Activated CD8-positive, alpha-beta T cell treated with anti-CD3 and anti-CD28 coated beads, Interleukin-2, amount 10 ng/mL, durations not matched to agents 7 days and 5 days (primary cell): Measurements from ENCODE around the gene RAPGEF2. TPM values are rescaled to one million over a fixed set of nuclear protein-coding genes. Genes with fewer than 3 reads are reported as not detected.

ENCODE experiments used
- ATAC-seq: fragments of 150-1000 bp; cut with Tn5 transposase; one replicate; pipeline ENCODE4 v1.10.0; 2021; ENCODE audit warnings: moderate library complexity
- CTCF ChIA-PET: fragments of 350-600 bp; sonication (Branson Sonifier 250); formaldehyde crosslinking; loops from one replicate; lab custom pipeline; 2021; ENCODE audit warnings: antibody characterized with exemption; lab: Charles Lee
- POLR2A ChIA-PET: fragments of 350-600 bp; sonication (Branson Sonifier 250); formaldehyde crosslinking; loops from one replicate; lab custom pipeline; 2021; ENCODE audit warnings: antibody characterized with exemption; lab: Charles Lee
- DNase-seq: peaks from one replicate; pipeline ENCODE4 v3.0.0-alpha.2; 2020
- H3K27ac Mint-ChIP-seq: one replicate; pipeline ENCODE4 v1.8.0; 2021; ENCODE audit warnings: mild to moderate bottlenecking, mixed read lengths
- H3K27me3 Mint-ChIP-seq: one replicate; pipeline ENCODE4 v1.8.0; 2021; ENCODE audit warnings: low read depth, mixed read lengths
- H3K36me3 Mint-ChIP-seq: one replicate; pipeline ENCODE4 v1.8.0; 2021; ENCODE audit warnings: low read depth, mixed read lengths
- H3K4me1 Mint-ChIP-seq: one replicate; pipeline ENCODE4 v1.8.0; 2021; ENCODE audit warnings: low read depth, mixed read lengths
- H3K4me3 Mint-ChIP-seq: one replicate; pipeline ENCODE4 v1.8.0; 2021; ENCODE audit warnings: mild to moderate bottlenecking, mixed read lengths
- H3K9me3 Mint-ChIP-seq: one replicate; pipeline ENCODE4 v1.8.0; 2022; ENCODE audit warnings: mixed read lengths; ENCODE audit not compliant: insufficient read depth
- total RNA-seq, 2 experiments: library from RNA; stranded (reverse); gene quantifications; one replicate each; pipeline ENCODE4 v1.2.3, GENCODE V29; 2021

Gene RAPGEF2
- total RNA-seq, 2 experiments from 2014 or later, result 10.4 to 12.2 TPM

DNA sequence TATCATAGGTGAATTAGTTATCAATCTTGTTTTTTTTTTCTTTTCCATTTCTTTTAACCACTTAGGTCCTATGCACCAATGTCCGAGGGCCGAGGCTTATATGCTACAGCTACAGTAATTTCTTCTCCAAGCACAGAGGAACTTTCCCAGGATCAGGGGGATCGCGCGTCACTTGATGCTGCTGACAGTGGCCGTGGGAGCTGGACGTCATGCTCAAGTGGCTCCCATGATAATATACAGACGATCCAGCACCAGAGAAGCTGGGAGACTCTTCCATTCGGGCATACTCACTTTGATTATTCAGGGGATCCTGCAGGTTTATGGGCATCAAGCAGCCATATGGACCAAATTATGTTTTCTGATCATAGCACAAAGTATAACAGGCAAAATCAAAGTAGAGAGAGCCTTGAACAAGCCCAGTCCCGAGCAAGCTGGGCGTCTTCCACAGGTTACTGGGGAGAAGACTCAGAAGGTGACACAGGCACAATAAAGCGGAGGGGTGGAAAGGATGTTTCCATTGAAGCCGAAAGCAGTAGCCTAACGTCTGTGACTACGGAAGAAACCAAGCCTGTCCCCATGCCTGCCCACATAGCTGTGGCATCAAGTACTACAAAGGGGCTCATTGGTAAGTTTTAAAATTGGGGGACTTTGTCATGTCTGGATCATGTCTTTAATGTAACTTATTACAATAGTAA is 250.7 kb downstream of the RAPGEF2 start:
- DNase-seq, result no peak
- H3K9me3 Mint-ChIP-seq, result no peaks in the 10 kb centered on the region
- H3K27me3 Mint-ChIP-seq, result no peaks in the 10 kb centered on the region
- CTCF ChIA-PET, result no interaction called here
- no peak for ATAC-seq
- peaks cover 9% of the 10 kb centered on the region for H3K36me3 Mint-ChIP-seq
- no peak overlapping the region for H3K4me3 Mint-ChIP-seq
- no peak overlapping the region for H3K27ac Mint-ChIP-seq
- POLR2A ChIA-PET, result no interaction called here
- H3K4me1 Mint-ChIP-seq, result no peaks in the 10 kb centered on the region

DNA sequence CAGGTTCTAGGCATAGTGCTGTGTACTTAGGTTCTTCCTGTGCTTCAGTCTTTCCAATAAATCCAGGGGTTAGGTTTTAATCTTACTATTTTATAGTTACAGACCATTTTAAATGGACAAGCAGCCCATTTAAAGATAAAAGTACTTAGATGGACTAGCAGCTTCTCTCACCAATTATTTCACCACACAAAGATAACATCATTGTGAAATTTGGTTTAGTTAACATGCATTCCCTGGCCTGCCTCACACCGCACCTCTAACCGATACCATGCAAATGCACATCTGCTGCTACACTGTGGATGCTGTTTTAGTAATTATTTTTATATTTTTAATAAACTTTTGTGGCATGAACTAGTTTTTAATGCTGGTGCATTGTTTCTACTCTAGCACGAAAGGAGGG is 252.6 kb downstream of the RAPGEF2 start:
- no peaks in the 10 kb centered on the region for H3K27me3 Mint-ChIP-seq
- H3K36me3 Mint-ChIP-seq, result peaks cover 9% of the 10 kb centered on the region
- CTCF ChIA-PET, result no interaction called here

DNA sequence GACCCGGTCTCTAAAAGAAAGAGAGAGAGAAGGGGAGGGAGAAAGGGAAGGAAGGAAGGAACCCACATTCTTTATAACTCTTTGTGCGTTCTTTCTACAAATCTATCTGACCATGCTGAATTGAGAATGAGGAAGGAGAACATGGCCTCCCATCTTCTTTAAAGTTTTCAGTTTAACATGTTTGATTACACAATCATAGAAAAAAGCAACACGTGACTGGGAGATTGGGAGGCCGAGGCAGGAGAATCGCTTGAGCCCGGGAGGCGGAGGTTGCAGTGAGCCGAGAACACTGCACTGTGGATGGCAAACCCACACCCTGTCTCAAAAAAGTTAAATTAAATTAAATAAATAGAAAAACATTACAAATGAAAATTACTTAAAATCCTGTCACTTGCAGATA is 254.5 kb downstream of the RAPGEF2 start:
- Mint-ChIP-seq H3K9me3 (no peaks in the 10 kb centered on the region), H3K4me1 (no peaks in the 10 kb centered on the region), H3K27me3 (no peaks in the 10 kb centered on the region), H3K27ac (no peak overlapping the region), H3K4me3 (no peak overlapping the region), H3K36me3 (peaks cover 4% of the 10 kb centered on the region)
- ATAC-seq (no peak), DNase-seq (no peak)
- ChIA-PET POLR2A (no interaction called here), CTCF (no interaction called here)

More for the DNA sequence above, 252.6 kb downstream of the RAPGEF2 start:
- no peaks in the 10 kb centered on the region for H3K9me3 Mint-ChIP-seq
- H3K27ac Mint-ChIP-seq, result no peak overlapping the region
- H3K4me3 Mint-ChIP-seq, result no peak overlapping the region
- POLR2A ChIA-PET, result no interaction called here
- DNase-seq (no peak), ATAC-seq (no peak)
- no peaks in the 10 kb centered on the region for H3K4me1 Mint-ChIP-seq

DNA sequence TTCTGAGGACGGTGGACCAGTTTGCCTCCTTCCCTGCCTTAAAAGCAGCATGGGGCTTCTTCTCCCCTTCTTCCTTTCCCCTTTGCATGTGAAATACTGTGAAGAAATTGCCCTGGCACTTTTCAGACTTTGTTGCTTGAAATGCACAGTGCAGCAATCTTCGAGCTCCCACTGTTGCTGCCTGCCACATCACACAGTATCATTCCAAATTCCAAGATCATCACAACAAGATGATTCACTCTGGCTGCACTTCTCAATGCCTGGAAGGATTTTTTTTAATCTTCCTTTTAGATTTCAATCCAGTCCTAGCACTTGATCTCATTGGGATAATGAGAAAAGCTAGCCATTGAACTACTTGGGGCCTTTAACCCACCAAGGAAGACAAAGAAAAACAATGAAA is 255.3 kb downstream of the RAPGEF2 start:
- Mint-ChIP-seq H3K4me3 (no peak overlapping the region), H3K4me1 (no peaks in the 10 kb centered on the region), H3K27me3 (no peaks in the 10 kb centered on the region), H3K36me3 (peaks cover 4% of the 10 kb centered on the region), H3K9me3 (no peaks in the 10 kb centered on the region), H3K27ac (no peak overlapping the region)
- no peak for ATAC-seq
- DNase-seq, result no peak
- CTCF ChIA-PET, result no interaction called here
- POLR2A ChIA-PET, result no interaction called here

DNA sequence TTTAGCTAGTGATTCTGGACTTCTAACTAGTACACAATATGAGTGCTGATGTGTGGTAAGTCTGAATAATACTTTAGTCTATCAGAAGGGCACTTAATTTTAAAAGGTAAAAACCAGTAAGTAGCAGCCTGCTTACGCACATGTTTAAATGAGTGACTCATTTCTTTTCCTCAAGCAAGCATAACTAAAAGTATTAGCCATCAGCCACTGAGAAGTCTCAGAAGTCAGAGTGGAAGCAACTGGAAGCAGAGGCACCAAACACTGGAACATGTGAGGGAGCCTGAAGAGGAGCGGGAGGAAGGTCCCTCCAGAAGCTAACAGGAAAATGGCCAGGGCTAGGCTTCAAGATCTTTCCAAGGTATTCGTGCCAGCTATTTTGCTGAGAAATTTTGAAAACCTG is 257.7 kb downstream of the RAPGEF2 start:
- no peak overlapping the region for H3K27ac Mint-ChIP-seq
- POLR2A ChIA-PET, result no interaction called here
- no peaks in the 10 kb centered on the region for H3K9me3 Mint-ChIP-seq
- peaks cover 4% of the 10 kb centered on the region for H3K36me3 Mint-ChIP-seq
- ATAC-seq, result no peak
- no peak for DNase-seq
- no peak overlapping the region for H3K4me3 Mint-ChIP-seq
- no peaks in the 10 kb centered on the region for H3K27me3 Mint-ChIP-seq
- CTCF ChIA-PET, result no interaction called here
- H3K4me1 Mint-ChIP-seq, result no peaks in the 10 kb centered on the region

DNA sequence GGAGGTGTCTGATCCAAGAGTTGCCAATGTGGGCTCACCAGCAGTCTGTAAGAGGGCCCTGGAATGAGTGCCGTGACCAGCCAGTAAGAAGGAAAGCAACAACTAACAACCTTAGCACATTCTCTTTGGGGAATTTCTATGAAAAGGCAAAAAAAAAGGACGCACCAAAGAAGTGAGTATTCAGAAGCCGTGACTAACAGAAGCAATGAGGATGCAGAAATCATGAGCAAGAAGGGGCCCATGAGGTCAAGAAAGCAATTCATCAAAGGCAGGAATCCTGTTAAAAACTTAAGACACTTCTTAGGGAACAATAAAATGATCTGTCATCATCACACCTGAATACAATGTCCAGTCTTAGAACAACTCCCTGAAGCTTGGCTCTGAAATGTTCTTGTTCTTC is 260.5 kb downstream of the RAPGEF2 start:
- H3K4me1 Mint-ChIP-seq, result no peaks in the 10 kb centered on the region
- DNase-seq (no peak), ATAC-seq (no peak)
- ChIA-PET POLR2A (no interaction called here), CTCF (interaction anchor here (0.6 kb wide), 1 partner anchor 209 kb away, joined by 3 read pairs; no protein-coding TSS in a partner anchor)
- H3K4me3 Mint-ChIP-seq, result no peak overlapping the region
- H3K27me3 Mint-ChIP-seq, result no peaks in the 10 kb centered on the region
- H3K27ac Mint-ChIP-seq, result no peak overlapping the region
- H3K36me3 Mint-ChIP-seq, result no peaks in the 10 kb centered on the region
- H3K9me3 Mint-ChIP-seq, result no peaks in the 10 kb centered on the region

DNA sequence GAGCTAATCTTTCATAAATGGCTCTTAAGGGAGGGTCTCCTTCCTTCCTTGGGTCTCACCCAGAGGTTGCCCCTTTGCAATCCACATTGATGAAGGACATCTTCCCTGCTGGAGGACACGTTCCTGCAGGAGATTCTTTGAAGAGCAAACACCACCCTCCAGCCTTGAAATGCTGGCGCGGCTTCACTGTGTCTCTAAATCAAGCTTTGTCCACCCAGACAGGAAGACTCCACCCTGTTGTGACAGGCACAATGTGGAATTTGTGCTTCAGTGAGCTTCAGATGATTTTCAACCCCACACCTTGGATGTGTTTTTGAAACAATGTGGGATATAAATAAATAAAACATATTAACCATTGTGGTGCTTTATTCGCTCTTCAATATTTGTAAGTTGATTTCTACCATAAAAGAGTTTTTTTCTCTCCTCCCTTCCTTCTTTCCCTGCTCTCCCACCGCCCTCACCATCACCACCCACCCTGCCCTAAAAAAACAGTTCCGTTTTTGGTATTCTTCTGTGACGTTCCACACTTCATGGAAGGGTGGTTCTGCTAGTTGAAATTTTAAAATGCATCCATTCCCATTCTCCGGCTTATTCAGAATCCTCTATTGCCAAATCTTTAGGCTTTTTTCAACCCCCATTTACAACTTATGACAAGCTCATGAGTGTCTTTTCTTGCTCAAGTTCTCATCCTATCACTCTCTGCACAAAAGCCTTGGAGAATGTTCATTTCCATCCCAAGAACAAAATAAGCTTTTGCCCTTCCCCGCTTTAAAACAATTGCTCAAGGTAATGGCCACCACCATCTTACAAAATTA is 264.3 kb downstream of the RAPGEF2 start:
- ChIA-PET CTCF (no interaction called here), POLR2A (no interaction called here)
- no peak overlapping the region for H3K27ac Mint-ChIP-seq
- H3K4me1 Mint-ChIP-seq, result no peaks in the 10 kb centered on the region
- H3K27me3 Mint-ChIP-seq, result no peaks in the 10 kb centered on the region
- ATAC-seq, result no peak
- DNase-seq, result no peak
- H3K4me3 Mint-ChIP-seq, result no peak overlapping the region
- H3K36me3 Mint-ChIP-seq, result no peaks in the 10 kb centered on the region
- H3K9me3 Mint-ChIP-seq, result no peaks in the 10 kb centered on the region

DNA sequence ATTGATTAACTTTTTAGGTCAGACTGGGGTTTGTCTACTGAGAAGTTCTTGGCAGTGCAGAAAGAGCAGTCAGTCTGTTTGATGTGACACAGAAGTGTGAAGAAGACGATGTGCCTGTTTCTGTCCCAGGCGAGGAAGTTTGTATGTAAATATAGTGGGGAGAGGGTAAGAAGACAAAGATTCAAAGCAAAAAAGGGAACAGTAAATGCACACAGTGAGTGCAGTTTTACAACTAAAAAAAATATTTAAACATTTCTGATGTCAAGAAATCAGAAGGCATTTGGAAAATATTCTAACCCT is 264.9 kb downstream of the RAPGEF2 start:
- ChIA-PET POLR2A (no interaction called here), CTCF (no interaction called here)
- H3K4me1 Mint-ChIP-seq, result no peaks in the 10 kb centered on the region
- no peaks in the 10 kb centered on the region for H3K36me3 Mint-ChIP-seq
- no peaks in the 10 kb centered on the region for H3K27me3 Mint-ChIP-seq
- DNase-seq, result no peak
- H3K4me3 Mint-ChIP-seq, result no peak overlapping the region
- no peak overlapping the region for H3K27ac Mint-ChIP-seq
- ATAC-seq, result no peak
- no peaks in the 10 kb centered on the region for H3K9me3 Mint-ChIP-seq

DNA sequence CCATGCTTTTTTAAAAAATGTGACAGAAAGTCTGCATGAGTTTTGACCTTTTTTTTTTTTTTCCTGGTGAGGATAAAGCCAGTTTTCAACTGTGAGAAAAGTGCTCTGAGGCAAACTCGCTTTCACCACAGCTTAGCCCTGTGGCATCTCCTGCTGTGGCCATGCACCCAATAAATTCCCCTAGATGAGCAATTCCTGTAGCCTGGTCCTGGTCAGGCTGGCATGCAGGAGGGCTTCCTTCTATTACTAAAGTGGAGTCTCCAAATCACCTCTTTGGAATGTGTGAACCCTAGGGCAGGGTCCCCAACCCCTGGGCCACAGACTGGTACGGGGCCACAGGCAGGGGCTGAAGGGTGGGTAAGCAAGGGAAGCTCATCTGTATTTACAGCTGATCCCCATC is 265.4 kb downstream of the RAPGEF2 start:
- no peak overlapping the region for H3K27ac Mint-ChIP-seq
- H3K9me3 Mint-ChIP-seq, result no peaks in the 10 kb centered on the region
- no peaks in the 10 kb centered on the region for H3K36me3 Mint-ChIP-seq
- DNase-seq, result no peak
- ChIA-PET POLR2A (no interaction called here), CTCF (no interaction called here)
- ATAC-seq, result no peak
- H3K4me3 Mint-ChIP-seq, result no peak overlapping the region
- no peaks in the 10 kb centered on the region for H3K27me3 Mint-ChIP-seq
- no peaks in the 10 kb centered on the region for H3K4me1 Mint-ChIP-seq

DNA sequence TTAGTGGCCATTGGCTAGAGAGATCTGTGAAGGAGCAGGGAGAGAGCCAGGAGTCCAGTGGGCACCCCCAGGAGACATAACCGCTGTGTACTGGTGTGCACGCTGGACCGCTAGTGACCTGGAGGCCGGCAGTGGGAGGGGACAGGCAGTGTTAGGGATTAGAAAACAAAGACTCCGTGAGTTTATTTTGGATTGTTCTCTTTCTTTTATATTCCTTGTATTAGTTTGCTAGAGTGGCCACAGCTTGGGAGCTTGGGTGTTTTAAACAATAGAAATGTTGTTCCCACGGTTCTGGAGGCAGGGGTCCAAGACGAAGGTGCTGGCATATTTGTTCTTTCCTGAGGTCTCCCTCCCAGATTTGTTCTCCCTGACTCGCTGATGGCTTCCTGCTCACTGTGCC is 266.4 kb downstream of the RAPGEF2 start:
- ChIA-PET CTCF (no interaction called here), POLR2A (no interaction called here)
- H3K36me3 Mint-ChIP-seq, result no peaks in the 10 kb centered on the region
- ATAC-seq (no peak), DNase-seq (no peak)
- H3K27me3 Mint-ChIP-seq, result no peaks in the 10 kb centered on the region
- H3K27ac Mint-ChIP-seq, result no peak overlapping the region
- H3K4me3 Mint-ChIP-seq, result no peak overlapping the region
- no peaks in the 10 kb centered on the region for H3K4me1 Mint-ChIP-seq
- no peaks in the 10 kb centered on the region for H3K9me3 Mint-ChIP-seq

DNA sequence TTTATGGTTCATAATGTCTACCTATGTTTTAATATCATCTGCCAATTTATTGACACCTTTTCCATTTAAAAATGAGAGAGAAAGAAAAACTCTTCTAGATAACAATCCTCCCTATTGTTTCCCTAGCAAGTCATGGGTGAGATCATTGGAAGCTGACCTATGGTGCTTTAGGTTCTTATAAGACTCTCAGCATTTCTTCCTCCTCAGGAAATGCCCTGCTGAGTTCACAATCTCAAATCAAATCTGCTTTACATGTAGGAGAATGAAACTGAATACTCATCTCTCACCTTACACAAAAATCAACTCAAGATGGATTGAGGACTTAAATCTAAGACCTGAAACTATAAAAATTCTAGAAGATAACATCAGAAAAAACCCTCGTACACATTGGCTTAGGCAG is 267.4 kb downstream of the RAPGEF2 start:
- Mint-ChIP-seq H3K36me3 (no peaks in the 10 kb centered on the region), H3K27me3 (no peaks in the 10 kb centered on the region), H3K4me1 (no peaks in the 10 kb centered on the region), H3K27ac (no peak overlapping the region), H3K4me3 (no peak overlapping the region), H3K9me3 (no peaks in the 10 kb centered on the region)
- DNase-seq (no peak), ATAC-seq (no peak)
- CTCF ChIA-PET, result no interaction called here
- POLR2A ChIA-PET, result no interaction called here

DNA sequence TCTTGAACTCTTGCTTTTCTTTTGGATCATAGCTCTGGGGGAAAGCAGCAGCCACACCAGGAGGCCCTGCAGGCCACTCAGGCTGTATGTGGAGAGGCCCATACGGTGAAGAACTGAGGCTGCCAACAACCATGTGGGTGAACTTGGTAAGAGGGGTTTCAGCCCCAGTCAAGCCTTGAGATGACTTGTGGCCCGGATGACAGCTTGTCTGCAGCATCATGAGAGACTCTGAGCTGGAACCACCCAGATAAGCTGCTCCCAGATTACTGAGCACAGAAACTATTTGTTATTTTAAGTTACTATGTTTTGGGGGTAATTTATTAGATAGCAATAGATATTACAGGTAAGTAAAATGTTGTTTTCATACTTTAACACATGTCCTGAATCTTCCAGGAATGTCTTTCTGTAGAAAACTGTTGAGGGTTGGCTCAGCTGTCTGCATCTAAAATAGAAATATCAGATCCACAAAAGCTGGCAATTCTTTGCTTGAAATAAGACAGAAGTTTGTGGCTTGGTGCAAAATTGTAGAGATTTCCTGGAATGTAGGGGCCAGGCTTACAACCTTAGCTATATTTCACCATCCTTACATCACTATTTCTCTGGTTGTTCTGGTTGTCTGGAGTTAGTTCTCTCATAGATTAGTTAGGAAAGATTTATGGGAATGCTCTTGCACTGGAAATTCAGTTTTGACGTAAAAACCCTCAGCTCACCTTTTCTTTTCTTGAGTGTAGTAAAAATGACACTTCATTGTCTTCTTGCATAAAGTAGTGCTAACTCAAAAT is 272.1 kb downstream of the RAPGEF2 start:
- H3K27me3 Mint-ChIP-seq, result no peaks in the 10 kb centered on the region
- H3K27ac Mint-ChIP-seq, result no peak overlapping the region
- H3K4me3 Mint-ChIP-seq, result no peak overlapping the region
- H3K4me1 Mint-ChIP-seq, result no peaks in the 10 kb centered on the region
- ChIA-PET POLR2A (no interaction called here), CTCF (no interaction called here)
- H3K36me3 Mint-ChIP-seq, result no peaks in the 10 kb centered on the region
- DNase-seq (no peak), ATAC-seq (no peak)
- no peaks in the 10 kb centered on the region for H3K9me3 Mint-ChIP-seq
